HG03139 (cell line): Measurements from ENCODE around the gene CASZ1.

Experiments used
- ATAC-seq: cut with Tn5 transposase; IDR thresholded peaks from one replicate; pipeline ENCODE4 v1.9.1; 2021; ENCODE audit not compliant: unreplicated experiment

The CASZ1 gene

DNA sequence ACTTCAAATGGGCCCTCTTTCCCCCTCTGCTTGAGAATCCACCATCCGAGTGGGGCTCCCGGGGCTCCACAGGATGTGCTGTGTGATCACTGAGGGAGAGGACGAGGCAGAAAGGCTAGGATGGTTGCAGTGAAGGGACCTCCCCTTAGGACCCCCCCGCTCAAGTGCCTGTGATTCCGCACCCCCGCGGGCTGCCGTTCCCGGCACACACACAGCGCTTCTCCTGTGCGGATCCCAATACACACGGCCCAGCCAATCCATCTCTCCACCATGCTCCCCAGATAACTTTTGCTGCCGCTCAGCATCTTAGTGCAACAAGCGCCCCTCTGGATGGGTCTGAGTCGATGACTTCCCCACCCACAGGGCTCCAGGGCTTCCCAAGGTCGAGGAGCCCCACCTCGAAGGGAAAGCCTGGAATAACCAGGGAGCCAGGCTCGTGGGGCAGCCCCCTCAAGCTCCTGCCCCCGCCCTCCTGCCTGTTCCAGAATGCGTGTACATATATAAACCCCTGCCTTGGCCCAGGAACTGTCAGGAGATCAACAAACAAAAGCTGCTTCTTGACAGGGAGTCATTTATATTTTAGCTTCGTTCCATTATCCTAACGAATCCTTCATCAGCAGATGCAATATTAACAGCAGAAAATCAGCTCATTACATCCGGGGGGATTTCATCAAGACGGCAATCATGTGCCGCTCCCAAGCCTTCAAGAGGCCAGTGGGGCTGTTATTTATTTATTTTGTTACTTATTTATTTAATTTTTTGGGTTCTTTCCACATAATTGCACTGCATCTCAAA is 83.7 kb downstream of the CASZ1 start:
- ATAC-seq = no peak

DNA sequence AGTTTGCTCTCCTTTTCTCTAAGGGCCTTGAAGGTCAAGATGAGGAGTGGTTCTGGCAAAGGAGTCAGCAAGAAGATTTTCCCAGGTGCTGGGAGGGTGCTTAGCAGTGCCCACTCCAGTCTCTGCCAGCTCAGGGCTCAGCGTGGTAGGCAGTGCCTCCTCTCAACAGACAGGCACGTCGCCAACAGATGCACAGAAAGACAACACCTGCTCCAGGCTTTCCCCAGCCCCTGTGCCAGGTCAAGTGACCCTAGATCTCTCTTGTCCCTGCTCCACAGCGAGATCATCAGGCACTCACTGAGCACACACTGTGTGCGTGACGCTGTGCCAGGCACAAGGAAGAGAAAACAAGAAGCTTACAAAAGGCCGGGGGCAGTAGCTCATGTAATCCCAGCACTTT is 86.0 kb downstream of the CASZ1 start:
- no peak for ATAC-seq

DNA sequence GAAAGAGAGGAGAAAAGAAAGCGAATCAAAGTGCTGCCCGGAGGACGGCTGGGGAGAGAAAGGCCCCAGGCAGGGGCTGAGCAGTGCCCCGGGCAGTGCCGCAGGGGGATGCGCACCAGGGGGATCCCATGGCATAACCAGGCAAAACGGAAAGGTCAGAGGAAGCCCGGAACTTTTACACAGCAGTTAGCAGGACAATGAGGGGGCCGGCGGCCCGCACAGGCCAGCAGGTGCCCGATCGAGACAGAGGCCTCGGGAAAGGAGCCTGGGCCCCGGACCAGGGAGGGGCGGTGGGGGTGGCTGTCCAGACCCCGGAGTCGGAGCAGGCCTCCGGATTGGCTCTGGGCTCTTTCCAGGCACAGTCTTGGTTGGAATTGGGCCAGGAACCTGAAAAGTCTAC is 86.8 kb downstream of the CASZ1 start:
- no peak for ATAC-seq

DNA sequence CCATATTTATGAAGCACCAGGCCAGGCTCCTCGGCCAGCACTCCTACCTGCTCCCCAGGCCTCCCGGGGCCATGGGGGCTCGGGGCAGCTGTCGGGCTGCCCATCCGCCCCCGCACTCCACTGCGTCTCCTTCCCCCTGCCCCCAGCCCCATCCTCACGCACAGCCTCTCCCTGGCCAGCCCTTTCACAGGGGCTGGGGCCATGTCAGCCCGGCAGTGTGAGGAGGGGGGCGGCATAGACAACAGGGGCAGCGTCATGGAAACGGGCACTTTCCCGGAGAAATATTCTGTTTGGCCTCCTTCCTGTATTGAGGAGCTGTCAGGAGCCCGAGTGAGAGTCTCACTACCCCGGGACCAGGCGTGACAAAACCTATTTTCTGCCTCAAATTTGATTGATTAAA is 87.3 kb downstream of the CASZ1 start:
- no peak for ATAC-seq

DNA sequence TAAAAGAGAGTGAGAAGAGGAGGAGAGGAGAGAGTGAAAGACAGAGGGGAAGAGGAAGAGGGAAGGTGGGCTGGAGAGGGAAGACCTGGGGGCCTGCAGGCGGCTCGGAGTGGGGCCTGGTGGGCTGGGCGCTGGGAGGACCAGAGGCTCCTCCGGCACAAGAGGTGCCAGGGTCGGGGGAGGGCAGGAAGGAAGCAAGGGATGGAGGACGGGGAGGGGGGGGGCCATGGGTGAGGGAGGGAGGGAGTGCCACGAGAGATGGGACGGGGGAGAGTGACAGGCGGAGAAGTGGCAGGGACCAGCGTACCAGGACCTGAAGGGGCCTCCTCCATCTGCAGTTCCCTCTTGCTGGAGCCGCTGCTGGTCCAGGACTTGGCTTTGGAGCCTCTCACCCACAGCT is 87.7 kb downstream of the CASZ1 start:
- no peak for ATAC-seq

DNA sequence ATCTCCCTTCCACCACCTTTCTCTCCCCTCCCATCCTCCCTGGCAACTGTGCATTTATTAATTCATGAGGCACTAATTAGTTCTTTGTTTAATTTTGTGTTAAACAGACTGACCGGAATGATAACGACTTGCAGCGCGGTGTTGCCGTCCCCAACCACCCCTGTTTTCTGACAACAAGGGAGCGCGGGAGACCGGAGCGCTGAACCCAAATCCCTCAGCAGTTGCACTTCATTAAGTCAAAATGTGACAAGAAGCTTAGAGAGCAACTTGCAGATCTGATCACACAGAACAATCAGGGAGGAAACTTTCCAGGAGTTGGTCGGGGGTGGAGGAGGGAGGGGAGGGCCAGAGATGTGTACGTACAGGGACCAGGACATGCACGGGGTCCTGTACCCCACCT is 89.2 kb downstream of the CASZ1 start:
- ATAC-seq = no peak

DNA sequence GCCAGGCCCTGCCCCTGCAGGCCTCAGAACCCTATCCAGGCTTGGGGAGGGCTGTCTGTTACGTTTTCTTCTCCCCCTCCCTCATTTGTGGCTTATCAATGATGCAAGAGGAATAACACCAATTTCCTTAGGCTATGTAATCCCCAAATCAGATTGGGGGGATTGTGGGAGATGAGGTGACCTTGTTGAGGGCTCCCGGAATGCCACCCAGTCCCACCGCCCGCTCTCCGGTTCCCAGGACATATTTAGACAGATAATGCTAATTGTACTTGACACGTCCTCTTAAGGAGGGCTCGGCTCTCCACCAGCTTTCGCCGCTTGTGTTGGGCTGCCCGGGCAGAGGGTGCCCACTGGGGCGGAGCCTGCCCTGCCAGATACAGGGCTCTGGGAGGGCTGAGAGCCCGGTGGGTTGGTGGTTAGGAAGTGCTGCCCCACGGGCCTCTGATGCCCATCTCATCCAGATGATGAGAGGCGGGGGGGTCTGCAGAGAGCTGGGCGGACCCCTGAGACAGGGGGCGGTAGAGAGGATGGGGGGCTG is 90.0 kb downstream of the CASZ1 start:
- no peak for ATAC-seq

DNA sequence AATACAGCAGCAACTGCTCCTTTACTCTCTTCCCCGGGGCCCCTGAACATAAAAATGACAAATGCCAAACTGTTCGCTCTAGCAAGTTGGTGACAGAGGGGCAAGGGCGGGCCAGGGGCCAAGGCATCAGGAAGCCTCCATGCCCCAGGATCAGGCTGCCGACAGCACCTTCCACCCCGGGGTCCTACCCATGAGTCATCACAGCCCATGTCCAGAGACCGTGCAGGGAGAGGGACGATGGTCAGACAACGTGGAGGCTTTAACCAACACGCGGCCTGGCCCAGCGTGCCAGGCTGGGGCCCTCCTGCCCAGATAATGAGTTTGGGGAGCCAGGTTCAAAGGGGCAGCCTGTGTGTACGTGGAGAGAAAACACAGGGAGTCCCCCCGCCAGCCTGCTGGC is 90.5 kb downstream of the CASZ1 start:
- ATAC-seq = no peak

DNA sequence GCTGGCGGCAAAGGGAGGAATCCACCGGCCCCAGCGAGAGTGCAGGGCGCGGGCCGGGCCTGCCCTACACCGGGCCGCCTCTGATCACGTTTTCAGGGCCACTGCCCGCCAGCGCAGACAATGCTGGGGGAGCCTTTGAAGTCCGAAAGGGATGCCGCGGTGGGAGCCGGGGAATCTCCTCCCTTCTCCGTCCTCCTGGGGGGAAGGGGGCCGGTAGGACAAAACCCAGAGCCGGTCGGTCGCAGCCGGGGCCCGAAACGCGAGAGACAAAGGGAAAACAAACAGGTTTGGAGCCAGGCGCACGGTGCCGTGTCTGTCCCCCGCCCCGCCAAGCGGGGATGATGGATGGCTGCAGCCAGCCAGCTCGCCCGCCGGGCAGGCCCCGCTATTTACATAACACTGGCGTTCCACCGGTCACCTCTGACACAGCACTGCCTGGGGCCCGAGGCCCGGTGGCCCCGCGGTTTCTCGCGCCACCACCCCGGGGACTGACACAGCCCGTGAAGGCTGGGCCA is 92.0 kb downstream of the CASZ1 start:
- no peak for ATAC-seq

DNA sequence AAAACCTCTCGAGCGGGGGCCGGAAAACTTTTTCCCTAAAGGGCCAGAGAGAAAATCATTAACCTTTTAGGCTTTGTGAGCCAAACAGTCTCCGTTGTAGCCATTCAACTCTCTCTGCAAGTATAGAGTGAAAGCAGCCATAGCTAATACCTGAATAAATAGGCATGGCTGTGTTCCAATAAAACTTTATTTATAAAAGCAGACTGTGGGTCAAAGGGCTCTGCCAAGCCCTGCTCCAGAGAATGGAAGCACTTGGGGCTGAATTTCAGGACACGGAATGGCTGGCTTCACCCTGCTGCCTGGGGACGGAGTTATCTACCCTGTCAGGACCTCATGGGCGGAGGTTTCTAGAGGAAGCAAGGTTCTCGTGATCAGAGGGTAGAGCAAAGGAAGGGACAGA is 92.7 kb downstream of the CASZ1 start:
- no peak for ATAC-seq

DNA sequence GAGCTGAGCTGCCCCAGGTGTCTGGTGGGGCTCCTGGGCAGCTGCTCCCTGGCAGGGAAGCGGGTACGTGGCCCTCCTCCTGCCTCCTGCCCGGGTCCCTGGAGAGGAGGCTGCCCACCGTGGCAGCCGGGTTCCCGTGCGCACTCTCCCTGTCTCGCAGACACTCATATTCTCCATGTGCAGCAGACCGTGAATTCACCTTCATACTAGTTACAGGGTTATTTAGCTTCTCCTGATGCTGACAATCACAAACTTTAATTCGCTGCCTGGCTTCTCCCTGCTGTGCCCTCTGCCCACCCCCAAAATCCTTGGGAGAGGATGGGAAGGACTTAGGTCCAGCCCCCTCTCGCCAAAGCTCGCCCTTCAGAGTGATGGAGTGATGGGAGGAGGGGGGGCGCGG is 95.3 kb downstream of the CASZ1 start:
- no peak for ATAC-seq

DNA sequence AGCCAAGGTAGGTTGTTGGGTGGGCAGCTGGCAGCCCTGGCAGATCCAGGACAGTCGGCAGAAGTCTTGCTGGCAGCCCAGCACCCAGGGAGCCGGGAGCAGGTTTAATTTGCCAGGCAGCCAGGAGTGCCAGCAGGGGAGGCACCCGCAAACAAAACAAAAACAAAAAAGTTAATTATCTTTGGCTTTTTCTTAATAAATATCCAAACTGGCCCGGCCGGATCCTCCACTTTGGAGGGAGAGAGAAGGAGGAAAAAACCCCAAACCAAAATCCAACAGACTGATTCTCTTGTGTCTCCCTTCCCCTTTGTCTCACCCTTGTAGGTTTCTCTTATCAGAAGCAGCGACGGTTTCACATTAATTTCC is 97.0 kb downstream of the CASZ1 start:
- ATAC-seq = no peak

DNA sequence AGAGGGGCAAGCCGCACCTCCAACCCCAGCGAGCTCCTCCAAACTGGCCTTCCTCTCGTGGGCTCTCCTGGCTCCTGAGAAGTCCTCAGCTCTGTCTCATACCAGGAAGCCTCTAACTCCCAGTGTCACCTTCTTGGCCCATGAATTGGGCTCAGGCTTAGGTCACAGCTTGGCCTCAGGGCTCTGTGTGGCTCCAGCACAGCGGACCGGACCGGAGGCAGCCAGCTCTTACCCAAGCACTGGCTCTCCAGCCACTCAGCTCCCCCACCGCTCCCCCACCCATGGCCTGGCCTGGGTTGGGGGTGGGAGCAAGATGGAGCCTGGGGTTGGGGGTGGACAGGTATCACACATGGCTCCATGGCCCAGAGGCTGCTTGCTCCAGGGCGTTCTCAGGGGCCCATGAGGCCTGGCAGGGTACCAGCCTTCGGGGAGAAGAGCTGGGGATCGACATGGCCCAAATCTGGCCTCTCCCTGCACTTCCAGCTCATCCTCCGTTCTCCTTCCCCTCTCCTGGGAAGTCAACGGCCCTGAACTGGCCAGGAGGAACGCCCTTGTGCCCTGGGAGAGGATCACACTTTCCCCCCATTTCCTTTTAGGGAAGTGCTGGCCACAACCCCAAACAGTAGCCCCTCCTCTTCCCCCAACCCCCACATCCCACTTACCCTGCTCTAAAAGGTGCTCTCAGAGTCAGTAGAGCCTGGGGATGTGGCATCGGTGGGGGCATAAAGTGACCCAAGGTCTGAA is 97.5 kb downstream of the CASZ1 start:
- ATAC-seq = no peak

DNA sequence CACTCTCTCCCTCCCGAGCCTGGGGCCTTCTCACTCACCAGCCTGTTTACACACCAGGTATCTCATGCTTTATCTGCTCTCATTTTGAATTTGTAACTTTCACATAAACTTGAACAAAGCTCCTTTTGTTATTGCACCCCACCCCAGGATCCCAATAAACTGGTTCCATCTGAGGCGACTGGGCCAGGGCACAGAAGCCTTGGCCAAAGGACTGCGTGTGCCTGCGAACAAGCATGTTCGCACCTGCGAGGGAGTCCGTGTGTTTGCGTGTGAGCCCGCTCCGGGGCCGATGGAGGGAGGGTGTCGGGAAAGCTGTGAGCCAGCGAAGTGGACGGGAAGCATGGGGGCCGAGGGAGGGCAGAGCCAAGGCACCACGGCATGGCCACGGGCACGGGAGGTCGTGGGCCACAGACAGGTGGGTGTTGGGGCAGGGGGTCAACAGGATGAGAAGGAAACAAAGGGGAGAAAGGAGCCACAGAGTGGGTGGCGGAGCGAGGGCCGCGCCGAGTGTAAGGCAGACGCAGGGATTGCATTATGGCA is 98.8 kb downstream of the CASZ1 start:
- no peak for ATAC-seq

DNA sequence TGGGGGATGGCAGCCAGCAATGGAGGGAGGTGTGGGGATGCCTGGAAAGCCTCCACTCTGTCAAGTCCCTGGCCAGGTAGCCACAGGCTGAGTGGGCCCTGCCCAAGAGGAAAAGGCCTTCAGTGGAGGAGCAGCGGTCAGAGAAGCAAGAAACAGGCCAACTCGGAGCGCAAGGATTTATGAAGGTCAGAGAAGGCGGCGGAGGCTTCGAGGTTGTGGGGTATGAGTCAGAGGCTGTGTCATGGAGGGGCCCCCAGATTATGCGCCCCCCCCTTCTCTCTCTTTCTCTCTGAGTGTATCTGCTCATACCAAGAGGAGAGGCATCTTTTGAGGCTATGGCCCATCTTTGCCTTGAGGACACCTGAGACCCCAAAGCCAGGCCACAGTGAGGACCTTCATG is 99.5 kb downstream of the CASZ1 start:
- ATAC-seq = no peak

DNA sequence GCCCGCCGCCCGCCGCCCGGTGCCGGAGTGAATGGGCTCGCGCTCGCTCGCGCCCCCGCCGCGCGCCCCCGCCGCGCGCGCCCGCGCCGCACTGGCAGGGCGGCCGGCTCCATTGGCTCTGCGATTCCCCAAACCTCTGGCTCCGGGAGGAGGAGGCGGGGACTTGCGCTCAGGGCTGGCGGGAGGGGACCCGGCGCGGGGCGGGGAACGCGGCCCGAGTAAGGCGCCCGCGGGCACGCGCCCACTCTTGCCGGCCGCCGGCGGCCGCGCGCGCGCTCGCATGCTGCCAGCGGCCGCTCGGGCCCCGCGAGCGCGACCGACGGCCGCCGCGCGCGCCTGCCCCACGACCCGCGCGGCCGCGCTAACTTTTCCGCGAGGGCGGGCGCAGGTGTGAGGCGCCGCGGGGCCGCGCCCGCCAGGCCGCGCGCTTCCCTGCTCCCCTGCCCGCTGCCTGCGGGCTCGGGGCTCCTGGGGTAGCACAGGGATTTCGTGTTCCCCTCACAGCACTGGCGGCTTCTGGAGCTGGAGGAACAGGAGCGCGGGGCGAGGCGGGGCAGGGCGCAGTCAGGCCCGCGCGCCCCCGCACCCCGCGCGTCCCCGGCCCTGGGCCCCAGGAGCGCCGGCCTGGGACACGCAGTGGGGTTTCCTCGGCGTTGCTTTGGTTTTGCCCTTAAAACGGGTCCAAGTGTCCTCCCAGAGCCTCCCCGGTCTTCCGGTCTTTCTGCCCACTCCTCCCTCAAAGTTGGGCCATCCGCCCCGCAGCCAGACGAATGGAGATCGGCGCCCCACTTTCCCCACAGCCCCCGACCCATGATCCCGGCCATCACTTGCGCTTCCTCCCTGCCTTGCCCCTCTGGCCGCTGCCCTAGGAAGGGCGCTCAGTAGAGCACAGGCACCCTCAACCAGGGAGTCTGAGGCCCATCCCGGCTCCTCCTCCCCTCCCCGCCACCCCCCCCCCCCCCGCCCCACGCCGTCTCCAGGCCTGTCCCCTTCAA is 101.5 kb downstream of the CASZ1 start:
- peak; percentile 40 for ATAC-seq

DNA sequence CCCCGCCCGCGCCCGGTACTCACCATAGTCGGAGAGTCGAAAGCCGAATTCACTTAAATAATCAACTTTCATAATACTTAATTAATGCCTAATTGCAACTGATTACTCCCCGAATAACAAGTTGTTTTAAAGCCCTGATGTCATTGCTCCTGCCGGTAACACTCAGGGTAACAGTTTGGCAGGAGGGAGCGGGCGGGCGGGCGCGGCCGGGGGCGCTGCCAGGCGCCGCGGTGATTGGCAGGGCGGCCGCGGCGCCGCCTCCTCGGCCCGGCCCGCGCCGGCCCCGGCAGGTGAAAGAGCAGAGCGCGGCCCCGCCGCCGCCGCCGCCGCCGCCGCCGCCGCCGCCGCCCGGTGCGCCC is 102.2 kb downstream of the CASZ1 start:
- peak; percentile 42 for ATAC-seq

DNA sequence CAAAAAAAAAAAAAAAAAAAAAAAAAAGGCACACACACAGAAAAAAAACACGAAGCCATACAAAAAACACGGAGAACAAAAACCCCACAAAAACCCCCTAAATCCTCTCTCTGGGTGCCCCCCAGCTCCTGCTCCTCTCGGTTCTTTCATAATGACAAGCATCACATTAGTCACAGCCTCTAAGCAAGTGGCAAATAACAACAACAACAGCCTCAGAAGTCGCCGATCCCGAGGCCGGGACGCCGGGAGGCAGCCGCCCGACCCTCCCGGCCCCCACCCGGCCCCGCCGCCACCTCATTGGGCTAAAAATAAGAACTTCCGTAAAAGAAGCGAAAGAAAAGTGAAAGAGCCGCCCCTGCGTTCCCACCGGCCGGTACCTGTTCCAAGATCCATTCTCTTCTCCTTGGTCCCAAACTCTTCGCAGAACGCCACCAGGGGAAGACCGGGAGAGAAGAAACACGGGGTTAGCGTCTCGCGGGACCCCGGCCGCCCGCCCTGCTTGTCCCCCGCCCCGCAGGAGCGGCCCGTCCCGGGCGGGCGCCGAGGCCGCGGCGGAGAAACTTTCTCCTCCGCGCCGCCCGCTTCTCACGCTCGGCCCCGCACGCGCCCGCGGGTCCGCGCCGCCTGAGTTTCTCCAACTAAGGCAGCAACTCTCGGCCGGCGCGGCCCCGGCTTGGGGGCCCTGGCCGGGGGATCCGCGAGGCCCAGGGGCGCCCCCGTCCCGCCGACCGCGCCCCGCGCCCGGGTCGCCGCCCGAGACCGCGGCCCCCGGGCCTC is 102.8 kb downstream of the CASZ1 start:
- ATAC-seq = peak; percentile 23

DNA sequence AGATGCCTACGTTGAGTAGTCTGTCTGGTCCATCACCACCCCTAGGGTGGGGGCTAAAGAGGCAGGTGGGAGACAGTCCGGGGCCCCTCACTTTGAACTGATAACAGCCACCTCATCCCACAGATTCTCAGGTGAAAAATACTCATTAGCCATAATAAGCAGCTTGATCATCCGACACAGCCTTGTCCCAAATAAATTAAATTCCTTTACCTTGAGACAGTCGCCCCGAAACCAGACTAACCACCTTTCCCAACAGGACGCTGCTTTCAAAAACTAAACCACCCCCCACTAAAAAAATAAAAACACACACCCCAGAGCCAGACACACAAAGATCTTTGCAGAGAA is 103.3 kb downstream of the CASZ1 start:
- no peak for ATAC-seq

DNA sequence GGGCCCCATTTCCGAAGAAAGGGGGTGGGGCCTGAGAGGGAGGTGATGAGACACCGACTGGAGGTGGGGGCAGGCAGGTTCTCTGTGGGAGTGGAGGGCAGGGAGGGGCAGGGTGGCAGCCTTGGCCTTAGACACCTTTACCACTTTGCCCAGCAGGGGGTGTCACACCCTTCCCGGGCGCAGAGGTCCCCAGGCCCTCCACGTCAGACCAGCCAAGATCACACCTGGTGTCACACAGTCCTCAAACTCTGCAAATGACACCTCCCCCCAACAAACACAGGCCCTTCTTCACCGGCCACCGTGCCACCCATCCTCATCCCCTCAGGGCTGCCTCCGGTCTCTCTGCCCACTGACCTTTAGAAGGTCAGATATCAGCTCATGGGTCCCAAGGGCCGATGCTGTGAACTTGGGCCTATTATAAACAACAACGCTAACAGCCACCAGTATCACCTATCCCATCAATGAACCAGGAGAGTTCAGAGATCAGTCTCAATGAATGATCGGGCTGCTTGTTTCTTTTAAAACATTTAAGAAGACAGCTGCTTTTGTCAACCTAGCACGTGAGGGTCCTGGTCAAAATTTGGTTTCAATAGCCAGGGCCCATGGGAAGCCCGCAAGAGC is 103.9 kb downstream of the CASZ1 start:
- no peak for ATAC-seq
